IPS-18a (cell line): ENCODE measurements around the gene CDH3.

ENCODE experiments used
- H3K27ac ChIP-seq: one replicate; pipeline ENCODE4 v1.5.1; 2013; ENCODE audit warnings: low read length
- H3K27me3 ChIP-seq: one replicate; pipeline ENCODE4 v1.6.1; 2013; ENCODE audit warnings: mild to moderate bottlenecking, low read length; ENCODE audit not compliant: control insufficient read depth, insufficient read depth
- H3K36me3 ChIP-seq: one replicate; pipeline ENCODE4 v1.6.1; 2013; ENCODE audit warnings: low read depth, low read length; ENCODE audit not compliant: control insufficient read depth
- H3K4me1 ChIP-seq: one replicate; pipeline ENCODE4 v1.6.1; 2013; ENCODE audit warnings: low read depth, low read length; ENCODE audit not compliant: control insufficient read depth
- H3K4me3 ChIP-seq: one replicate; pipeline ENCODE4 v1.5.1; 2013; ENCODE audit warnings: low read length
- H3K9ac ChIP-seq: one replicate; pipeline ENCODE4 v1.6.1; 2013; ENCODE audit warnings: mild to moderate bottlenecking, low read length, moderate library complexity
- H3K9me3 ChIP-seq: one replicate; pipeline ENCODE4 v1.6.1; 2013; ENCODE audit warnings: low read depth, low read length; ENCODE audit not compliant: control insufficient read depth

The CDH3 gene

DNA sequence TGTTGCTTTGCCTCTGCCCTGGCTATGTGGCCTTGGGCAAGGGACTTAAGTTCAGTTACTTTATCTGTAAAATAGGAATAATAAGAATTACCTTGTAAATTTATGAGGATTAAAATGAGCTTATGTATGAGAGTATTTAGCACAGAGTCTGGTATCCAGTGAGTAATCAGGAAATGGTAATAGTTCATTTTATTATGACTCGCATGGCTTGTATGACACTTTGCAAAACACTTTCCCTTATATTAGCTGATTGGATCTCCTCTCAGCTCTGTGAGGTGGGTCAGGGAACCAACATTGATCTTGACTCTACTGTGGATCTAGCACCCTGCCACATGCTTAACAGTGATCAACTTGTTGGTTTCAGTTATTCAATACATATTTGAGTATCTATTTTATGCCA is 8.3 kb upstream of the CDH3 start:
- Histone ChIP-seq H3K27ac (no peak overlapping the region), H3K9ac (no peak overlapping the region), H3K36me3 (no peaks in the 10 kb centered on the region), H3K9me3 (no peaks in the 10 kb centered on the region), H3K4me3 (no peak overlapping the region), H3K27me3 (peaks cover 3% of the 10 kb centered on the region), H3K4me1 (no peaks in the 10 kb centered on the region)

DNA sequence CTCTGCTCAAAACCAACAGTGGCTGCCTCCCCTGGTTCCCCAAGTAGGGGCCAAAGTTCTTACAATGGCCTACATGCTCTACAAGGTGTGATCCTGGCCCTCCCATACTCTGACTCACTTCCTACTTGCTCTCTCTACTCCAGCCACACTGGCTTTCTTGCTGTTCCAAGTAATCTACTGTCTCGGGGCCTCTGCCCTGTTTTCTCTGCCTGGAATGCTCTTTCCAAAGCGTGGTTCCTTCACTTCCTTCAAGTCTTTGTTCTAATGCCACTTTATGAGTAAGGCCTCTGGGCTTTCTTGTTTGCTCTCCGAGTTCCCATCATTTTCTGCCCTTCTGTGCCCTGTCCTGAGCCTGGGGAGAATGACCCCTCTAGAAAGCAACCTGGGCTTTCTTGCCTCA is 4.1 kb upstream of the CDH3 start:
- Histone ChIP-seq H3K4me1 (peaks cover 7% of the 10 kb centered on the region), H3K9me3 (no peaks in the 10 kb centered on the region), H3K36me3 (no peaks in the 10 kb centered on the region), H3K27ac (no peak overlapping the region), H3K27me3 (peaks cover 32% of the 10 kb centered on the region), H3K9ac (no peak overlapping the region), H3K4me3 (no peak overlapping the region)

DNA sequence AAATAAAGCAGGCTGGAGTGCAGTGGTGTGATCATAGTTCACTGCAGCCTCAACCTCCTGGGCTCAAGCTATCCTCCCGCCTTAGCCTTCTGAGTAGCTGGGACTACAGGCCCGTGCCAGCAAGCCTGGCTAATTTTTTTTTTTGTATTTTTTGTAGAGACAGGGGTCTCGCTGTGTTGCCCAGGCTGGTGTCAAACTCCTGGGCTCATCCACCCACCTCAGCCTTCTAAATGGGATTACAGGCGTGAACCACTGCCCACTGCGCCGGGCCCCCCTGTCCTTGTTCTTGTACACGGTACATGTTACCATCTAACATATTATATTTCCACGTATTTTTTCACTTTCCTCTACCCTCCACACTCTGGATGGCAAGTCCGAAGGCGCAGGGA is 3.1 kb upstream of the CDH3 start:
- H3K9me3 ChIP-seq = no peaks in the 10 kb centered on the region
- H3K9ac ChIP-seq = no peak overlapping the region
- no peak overlapping the region for H3K27ac ChIP-seq
- peaks cover 32% of the 10 kb centered on the region for H3K27me3 ChIP-seq
- H3K36me3 ChIP-seq = no peaks in the 10 kb centered on the region
- H3K4me1 ChIP-seq = peaks cover 14% of the 10 kb centered on the region
- H3K4me3 ChIP-seq = peak overlapping the region; percentile 62

DNA sequence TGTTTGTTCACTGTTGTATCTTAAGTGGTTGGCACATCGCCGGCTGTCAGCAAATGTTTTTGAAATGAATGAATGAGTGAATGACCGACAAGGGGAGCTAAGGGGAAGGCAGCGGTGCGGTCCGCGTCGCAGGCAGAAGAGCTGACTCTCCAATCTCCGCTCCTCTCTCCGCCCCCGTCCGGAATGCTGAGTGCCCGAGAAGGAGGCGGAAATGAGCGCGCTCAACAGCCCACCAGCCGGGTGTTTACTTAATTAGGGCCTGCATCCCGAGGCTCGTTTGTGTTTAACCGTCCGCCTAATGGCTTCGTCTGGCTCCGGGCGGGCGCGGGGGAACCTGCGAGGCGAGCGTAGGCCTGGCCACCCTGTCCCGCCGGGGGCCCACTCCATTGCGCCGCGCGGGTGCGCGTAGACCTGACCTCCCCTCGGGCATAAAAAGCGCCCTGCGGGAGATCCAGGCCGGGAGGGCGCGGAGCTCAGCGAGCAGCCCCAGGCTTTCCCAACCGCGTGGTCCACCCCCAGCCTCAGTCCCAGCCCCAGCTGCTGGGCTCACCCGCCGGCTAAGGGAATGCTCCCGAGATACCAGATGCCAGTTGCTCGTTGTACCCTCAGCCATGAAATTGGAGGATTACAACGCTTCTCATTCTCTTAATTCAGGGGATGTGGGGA is 2.5 kb upstream of the CDH3 start:
- peaks cover 19% of the 10 kb centered on the region for H3K4me1 ChIP-seq
- H3K27ac ChIP-seq = no peak overlapping the region
- H3K27me3 ChIP-seq = peaks cover 32% of the 10 kb centered on the region
- H3K4me3 ChIP-seq = peak overlapping the region; percentile 62
- H3K36me3 ChIP-seq = no peaks in the 10 kb centered on the region
- peak overlapping the region; percentile 67 for H3K9ac ChIP-seq
- H3K9me3 ChIP-seq = no peaks in the 10 kb centered on the region

DNA sequence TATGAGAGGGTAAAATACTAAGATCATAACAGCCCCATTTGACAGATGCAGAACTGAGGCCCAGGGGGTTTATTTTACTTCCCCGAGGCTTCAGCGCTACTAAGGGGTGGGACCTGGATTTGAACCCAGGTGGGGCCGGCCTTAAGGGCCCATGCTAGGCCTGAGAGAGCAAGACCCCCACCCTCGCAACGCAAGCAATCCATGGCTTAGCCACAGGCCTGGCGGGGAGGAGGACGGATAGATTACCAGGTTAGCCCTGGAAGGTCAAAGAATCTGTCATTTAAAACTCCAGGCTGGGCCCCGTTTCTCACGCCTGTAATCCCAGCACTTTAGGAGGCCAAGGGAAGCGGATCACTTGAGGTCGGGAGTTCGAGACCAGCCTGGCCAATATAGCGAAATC is 1.9 kb upstream of the CDH3 start:
- peak overlapping the region; percentile 62 for H3K4me3 ChIP-seq
- H3K27me3 ChIP-seq = peaks cover 32% of the 10 kb centered on the region
- no peaks in the 10 kb centered on the region for H3K9me3 ChIP-seq
- H3K27ac ChIP-seq = no peak overlapping the region
- peaks cover 5% of the 10 kb centered on the region for H3K36me3 ChIP-seq
- peaks cover 22% of the 10 kb centered on the region for H3K4me1 ChIP-seq
- no peak overlapping the region for H3K9ac ChIP-seq

DNA sequence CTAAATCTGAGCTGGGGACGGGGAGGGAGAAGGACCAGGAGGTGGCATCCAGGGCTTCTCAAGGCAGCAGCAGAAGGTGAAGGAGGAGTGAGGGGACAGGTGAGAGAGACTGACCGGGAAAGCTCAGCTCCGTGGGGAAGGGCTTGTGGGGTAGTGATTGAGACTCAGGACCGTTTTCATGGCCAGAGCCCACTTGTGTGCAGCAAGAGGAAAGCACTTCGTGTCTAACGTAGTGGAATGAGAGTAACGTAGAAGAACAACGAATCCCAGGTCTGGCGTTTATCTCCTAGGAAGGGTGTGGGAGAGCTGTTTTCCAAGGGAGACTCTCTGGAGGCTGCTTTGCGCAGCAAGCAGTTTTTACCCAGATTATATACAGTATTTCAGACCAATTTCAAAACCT is 1.3 kb upstream of the CDH3 start:
- no peak overlapping the region for H3K27ac ChIP-seq
- peaks cover 32% of the 10 kb centered on the region for H3K27me3 ChIP-seq
- peaks cover 22% of the 10 kb centered on the region for H3K4me1 ChIP-seq
- peak overlapping the region; percentile 88 for H3K4me3 ChIP-seq
- H3K9me3 ChIP-seq = no peaks in the 10 kb centered on the region
- H3K36me3 ChIP-seq = peaks cover 5% of the 10 kb centered on the region
- no peak overlapping the region for H3K9ac ChIP-seq

DNA sequence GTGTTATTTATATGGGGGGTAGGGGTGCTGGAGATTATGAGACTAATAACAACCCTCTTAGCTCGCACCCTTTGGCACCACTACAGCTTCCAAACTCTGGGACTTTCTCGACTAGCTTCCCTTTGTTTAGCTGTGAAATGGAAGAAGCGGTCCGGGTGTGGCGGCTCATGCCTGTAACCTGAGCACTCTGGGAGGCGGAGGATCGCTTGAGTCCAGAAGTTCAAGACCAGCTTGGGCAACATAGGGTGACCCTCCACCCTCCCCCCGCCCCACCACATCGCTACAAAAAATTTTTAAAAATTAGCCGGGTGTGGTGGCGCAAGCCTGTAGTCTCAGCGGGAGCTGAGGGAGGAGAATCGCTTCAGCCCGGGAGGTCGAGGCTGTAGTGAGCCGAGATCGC is 814 bp upstream of the CDH3 start:
- Histone ChIP-seq H3K4me3 (peak overlapping the region; percentile 88), H3K27me3 (peaks cover 32% of the 10 kb centered on the region), H3K27ac (no peak overlapping the region), H3K36me3 (peaks cover 5% of the 10 kb centered on the region), H3K4me1 (peaks cover 22% of the 10 kb centered on the region), H3K9ac (peak overlapping the region; percentile 79), H3K9me3 (no peaks in the 10 kb centered on the region)

DNA sequence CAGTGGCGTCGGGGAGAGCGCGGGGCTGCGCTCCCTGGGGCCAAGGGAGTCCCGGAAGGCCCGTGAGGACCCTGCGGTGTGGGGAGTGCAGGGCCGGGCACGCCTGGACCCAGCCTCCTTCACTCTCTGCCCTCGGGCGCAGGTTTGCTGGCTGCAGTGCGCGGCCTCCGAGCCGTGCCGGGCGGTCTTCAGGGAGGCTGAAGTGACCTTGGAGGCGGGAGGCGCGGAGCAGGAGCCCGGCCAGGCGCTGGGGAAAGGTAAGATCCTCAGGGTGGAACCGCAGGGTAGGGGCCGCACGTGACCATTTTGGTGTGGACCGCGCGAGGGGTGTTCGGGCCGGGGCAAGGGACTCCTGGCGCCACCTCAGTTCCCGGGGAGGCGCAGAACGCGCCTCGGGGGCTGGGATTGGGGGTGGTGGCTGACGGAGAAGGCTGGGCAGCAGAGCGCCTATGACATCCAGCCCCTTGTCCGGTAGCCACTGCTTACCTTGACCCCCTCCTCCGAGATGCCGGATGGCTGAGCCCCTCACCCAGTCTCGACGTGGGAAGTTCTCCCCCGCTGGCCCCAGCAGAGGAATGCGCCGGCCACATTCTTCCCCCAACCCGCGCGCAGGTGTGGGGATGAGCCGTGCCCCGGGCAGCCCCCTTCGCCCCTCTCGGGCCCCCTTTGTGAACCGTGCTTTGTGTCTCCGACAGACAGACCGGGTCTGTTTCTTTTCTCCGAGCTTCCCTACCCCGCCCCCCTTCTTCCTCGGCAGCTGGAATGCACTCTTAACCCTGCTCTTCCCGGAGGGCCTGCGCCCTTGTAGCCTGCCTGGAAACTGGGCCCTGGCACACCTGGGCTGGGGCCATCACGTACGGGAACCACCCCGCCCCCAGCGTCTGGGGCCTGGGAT is 631 bp downstream of the CDH3 start:
- Histone ChIP-seq H3K4me1 (peaks cover 22% of the 10 kb centered on the region), H3K9ac (peak overlapping the region; percentile 79), H3K36me3 (peaks cover 5% of the 10 kb centered on the region), H3K27ac (no peak overlapping the region), H3K9me3 (no peaks in the 10 kb centered on the region), H3K27me3 (peaks cover 32% of the 10 kb centered on the region), H3K4me3 (peak overlapping the region; percentile 88)

DNA sequence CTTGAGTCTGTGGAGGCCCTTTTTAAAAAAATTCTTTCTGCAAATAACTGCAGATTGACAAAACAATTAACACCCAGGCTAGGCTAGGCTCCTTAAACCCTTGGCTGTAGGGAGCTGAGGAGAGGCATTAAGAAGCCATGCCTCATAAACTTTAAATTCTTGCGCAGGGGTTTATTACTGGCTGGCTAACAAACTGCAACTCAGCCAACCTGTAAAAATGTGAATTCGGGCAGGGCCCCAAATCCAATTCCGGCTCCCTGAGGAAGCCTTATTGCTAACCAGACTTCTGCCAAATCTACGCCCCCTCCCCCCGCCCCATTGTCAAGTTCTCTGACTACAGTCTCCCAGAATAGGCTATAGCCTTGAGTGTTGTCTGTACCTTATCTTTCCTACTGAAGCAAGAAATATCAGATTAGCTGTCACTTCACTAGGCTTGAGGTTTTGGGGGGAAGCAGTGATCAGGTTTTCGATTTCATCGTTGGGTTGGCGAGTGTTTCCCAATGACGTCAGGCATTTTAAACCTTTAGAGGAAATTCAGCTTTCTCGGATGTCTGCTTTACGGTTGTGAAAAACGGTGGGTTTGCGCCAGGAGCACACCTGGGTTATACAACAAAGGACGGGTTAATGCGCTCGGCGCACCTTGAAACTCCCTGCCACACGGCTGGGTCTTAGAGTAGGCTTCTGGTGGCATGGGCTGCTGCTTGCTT is 2.0 kb downstream of the CDH3 start:
- peaks cover 26% of the 10 kb centered on the region for H3K27me3 ChIP-seq
- H3K9ac ChIP-seq = peak overlapping the region; percentile 79
- H3K27ac ChIP-seq = no peak overlapping the region
- H3K36me3 ChIP-seq = peaks cover 5% of the 10 kb centered on the region
- H3K4me3 ChIP-seq = peak overlapping the region; percentile 88
- H3K9me3 ChIP-seq = no peaks in the 10 kb centered on the region
- H3K4me1 ChIP-seq = peaks cover 22% of the 10 kb centered on the region

DNA sequence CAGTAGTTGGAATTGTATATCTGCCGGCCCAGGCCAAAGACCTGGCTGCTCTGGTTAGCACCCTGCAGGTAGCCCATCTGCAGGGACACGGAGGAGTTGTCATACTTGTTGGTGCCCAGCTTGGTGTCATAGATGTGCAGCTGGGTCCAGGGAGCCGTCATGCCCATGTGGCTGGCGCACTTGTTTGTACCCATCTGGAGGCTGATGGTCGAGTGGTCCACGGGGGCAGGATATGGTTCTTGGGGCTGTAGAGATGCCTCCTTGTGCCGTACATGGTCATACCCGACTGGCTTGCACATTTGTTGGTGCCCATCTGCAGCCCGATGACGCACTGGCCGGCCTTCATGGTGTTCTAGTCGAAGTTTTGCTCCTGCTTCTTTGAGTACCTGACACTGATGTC is 6.0 kb downstream of the CDH3 start:
- H3K36me3 ChIP-seq = peaks cover 5% of the 10 kb centered on the region
- no peaks in the 10 kb centered on the region for H3K9me3 ChIP-seq
- H3K27ac ChIP-seq = no peak overlapping the region
- peaks cover 15% of the 10 kb centered on the region for H3K4me1 ChIP-seq
- H3K27me3 ChIP-seq = no peaks in the 10 kb centered on the region
- no peak overlapping the region for H3K4me3 ChIP-seq
- no peak overlapping the region for H3K9ac ChIP-seq

DNA sequence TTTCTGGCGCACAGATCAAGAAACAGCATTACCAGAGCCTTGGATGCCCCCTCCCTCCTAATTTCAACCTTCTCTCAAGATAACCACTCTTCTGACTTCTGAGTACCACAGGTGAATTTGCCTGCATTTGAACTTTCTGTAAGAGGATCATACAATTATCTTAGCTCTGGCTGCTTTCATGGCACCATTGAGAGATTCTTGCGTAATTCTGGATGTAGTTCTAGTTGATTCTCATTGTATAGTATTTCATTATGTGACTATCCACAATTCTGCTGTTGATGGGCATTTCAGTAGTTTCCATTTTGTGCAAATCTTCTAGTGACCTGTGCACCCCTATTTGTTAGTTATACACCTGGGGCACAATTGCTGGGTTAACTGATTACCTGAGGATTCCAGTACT is 7.5 kb downstream of the CDH3 start:
- Histone ChIP-seq H3K36me3 (peaks cover 4% of the 10 kb centered on the region), H3K9ac (no peak overlapping the region), H3K4me3 (no peak overlapping the region), H3K27ac (no peak overlapping the region), H3K9me3 (no peaks in the 10 kb centered on the region), H3K27me3 (no peaks in the 10 kb centered on the region), H3K4me1 (peaks cover 8% of the 10 kb centered on the region)
